Esophagus squamous epithelium (tissue), 5 donors: ENCODE data around the gene ALAS2. TPM values are rescaled to one million over a fixed set of nuclear protein-coding genes. Genes with fewer than 3 reads are reported as not detected.

Source experiments
- DNase-seq: peaks from one replicate; lab custom pipeline; 2025; lab: John Stamatoyannopoulos, UW
- H3K27ac ChIP-seq, 4 donors: fragments of 200-600 bp; sonication (generic); one replicate each; pipeline ENCODE4 v1.5.1; 2016 to 2019; ENCODE audit warnings: mild to moderate bottlenecking in 1 of 4
- H3K27me3 ChIP-seq, 4 donors: fragments of 200-600 bp; sonication (generic); 1 replicate in 3 of 4; 2 replicates in 1 of 4; pipeline versions ENCODE4 v1.5.1 to v1.6.0; 2017 to 2021; ENCODE audit warnings: antibody characterized with exemption in 1 of 4
- H3K36me3 ChIP-seq, 3 donors: fragments of 200-600 bp; sonication (generic); one replicate each; pipeline ENCODE4 v1.5.1; 2016 to 2019
- H3K4me1 ChIP-seq, 3 donors: fragments of 200-600 bp; sonication (generic); one replicate each; pipeline ENCODE4 v1.5.1; 2017 to 2019
- H3K4me3 ChIP-seq, 4 donors: fragments of 200-600 bp; sonication (generic); 1 replicate in 3 of 4; 2 replicates in 1 of 4; pipeline ENCODE4 v1.5.1; 2016 to 2019; ENCODE audit warnings: mild to moderate bottlenecking in 2 of 4, moderate library complexity in 1 of 4
- H3K9me3 ChIP-seq, 3 donors: fragments of 200-600 bp; sonication (generic); one replicate each; pipeline ENCODE4 v1.5.1; 2016 to 2019
- POLR2A ChIP-seq, 4 donors: fragments of 450-650 bp; IDR thresholded peaks; one replicate each; pipeline ENCODE4 v1.6.1; 2017; ENCODE audit warnings: antibody characterized with exemption in 4 of 4, mild to moderate bottlenecking in 4 of 4, moderate library complexity in 3 of 4
- WGBS, 2 donors: methylation state at CpG; one replicate each; pipeline ENCODE4 v1.1.5; 2018; 5-methylcytosine and 5-hydroxymethylcytosine counted together
- intact Hi-C: fragments of 100-400 bp; cut with DNase I; formaldehyde crosslinking; loops from one replicate; pipeline ENCODE4 v1.15.0; 2022
- total RNA-seq, 4 donors: library from RNA; depleted of rRNA; stranded (reverse); fragments of >200 nt; gene quantifications; one replicate each; pipeline ENCODE4 v1.1.0, GENCODE V29; 2016
- TF ChIP-seq, protein P1 (sequence below), 6 experiments: fragments of 450-650 bp in 4 of 6; fragments of 200-600 bp in 2 of 6; sonication (generic) in 2 of 6; IDR thresholded peaks; one replicate each; pipeline ENCODE4 v1.5.1; 2016 to 2019; ENCODE audit warnings: antibody characterized with exemption in 6 of 6, mild to moderate bottlenecking in 4 of 6, moderate library complexity in 4 of 6
- donor health status: DM: yes; HTN: yes; CAD: no.

ALAS2 gene
- total RNA-seq, 4 donors from 2014 or later, result not detected

DNA sequence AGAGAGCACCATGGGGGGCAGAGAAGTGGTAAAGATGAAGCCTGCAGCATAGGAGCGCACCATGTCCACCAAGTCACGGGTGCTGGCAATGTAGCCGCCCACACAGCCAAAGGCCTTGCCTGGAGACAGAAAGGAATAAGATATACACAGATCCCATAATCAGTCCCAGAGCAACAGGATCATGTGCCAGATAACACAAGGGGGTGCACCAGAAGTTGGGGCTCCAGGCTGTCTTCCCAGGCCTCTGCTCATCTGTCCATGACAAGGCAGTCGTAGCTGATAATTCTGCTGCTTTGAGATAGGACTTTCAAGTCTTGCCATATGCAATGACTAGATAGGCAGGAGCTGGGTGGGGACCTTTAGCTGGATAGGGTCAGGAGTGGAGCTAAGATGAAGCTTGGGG lies 15.9 kb downstream of the ALAS2 start:
- no peak for DNase-seq
- no peak for TF ChIP-seq POLR2A (IDR thresholded peaks at IDR 0.05)
- TF ChIP-seq, protein P1, sequence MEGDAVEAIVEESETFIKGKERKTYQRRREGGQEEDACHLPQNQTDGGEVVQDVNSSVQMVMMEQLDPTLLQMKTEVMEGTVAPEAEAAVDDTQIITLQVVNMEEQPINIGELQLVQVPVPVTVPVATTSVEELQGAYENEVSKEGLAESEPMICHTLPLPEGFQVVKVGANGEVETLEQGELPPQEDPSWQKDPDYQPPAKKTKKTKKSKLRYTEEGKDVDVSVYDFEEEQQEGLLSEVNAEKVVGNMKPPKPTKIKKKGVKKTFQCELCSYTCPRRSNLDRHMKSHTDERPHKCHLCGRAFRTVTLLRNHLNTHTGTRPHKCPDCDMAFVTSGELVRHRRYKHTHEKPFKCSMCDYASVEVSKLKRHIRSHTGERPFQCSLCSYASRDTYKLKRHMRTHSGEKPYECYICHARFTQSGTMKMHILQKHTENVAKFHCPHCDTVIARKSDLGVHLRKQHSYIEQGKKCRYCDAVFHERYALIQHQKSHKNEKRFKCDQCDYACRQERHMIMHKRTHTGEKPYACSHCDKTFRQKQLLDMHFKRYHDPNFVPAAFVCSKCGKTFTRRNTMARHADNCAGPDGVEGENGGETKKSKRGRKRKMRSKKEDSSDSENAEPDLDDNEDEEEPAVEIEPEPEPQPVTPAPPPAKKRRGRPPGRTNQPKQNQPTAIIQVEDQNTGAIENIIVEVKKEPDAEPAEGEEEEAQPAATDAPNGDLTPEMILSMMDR (IDR thresholded peaks at IDR 0.05), result no peak
- Histone ChIP-seq H3K27ac (no peak overlapping the region), H3K4me3 (no peak overlapping the region), H3K4me1 (no peaks in the 10 kb centered on the region), H3K27me3 (no peaks in the 10 kb centered on the region), H3K9me3 (no peaks in the 10 kb centered on the region), H3K36me3 (no peaks in the 10 kb centered on the region)
- WGBS, 2 donors, result 100% methylated on average over 2 of the region's 4 CpGs; no CpG with 5 or more reads in 1 of the 2 donors
- intact Hi-C loops, result no loop called here

DNA sequence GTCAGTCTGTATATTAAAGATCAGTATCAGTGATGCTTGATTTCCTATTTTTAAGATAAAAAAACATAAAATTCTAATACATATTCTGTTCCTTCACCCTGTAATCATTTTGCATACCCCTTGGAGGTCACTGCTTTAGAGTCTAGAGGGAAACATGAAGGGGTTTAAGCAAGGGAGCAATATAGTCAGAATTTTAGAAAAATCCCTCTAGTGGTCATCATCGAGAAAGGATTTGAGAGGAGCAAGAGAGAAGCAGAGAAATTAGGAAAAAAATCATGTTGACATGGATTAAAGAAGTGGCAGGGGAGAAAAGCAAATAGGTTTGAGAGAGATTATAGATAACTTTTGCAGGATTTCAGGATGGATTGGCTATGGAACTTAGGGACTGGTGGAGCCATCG lies 19.5 kb downstream of the ALAS2 start:
- H3K27me3 ChIP-seq, result no peaks in the 10 kb centered on the region
- H3K9me3 ChIP-seq, result no peaks in the 10 kb centered on the region
- H3K27ac ChIP-seq, result no peak overlapping the region
- WGBS, 2 donors, result 33 to 54% methylated on average over 2 of the region's 2 CpGs
- TF ChIP-seq POLR2A (IDR thresholded peaks at IDR 0.05), result no peak
- TF ChIP-seq, protein P1 (IDR thresholded peaks at IDR 0.05), result peak in 1 of 6 experiments; percentile 11
- DNase-seq, result no peak
- peaks cover 6 to 30% (median 10%) of the 10 kb centered on the region in 3 donors for H3K4me1 ChIP-seq
- intact Hi-C loops, result no loop called here
- peaks cover 0 to 10% (median 0%) of the 10 kb centered on the region in 3 donors for H3K36me3 ChIP-seq
- no peak overlapping the region for H3K4me3 ChIP-seq

DNA sequence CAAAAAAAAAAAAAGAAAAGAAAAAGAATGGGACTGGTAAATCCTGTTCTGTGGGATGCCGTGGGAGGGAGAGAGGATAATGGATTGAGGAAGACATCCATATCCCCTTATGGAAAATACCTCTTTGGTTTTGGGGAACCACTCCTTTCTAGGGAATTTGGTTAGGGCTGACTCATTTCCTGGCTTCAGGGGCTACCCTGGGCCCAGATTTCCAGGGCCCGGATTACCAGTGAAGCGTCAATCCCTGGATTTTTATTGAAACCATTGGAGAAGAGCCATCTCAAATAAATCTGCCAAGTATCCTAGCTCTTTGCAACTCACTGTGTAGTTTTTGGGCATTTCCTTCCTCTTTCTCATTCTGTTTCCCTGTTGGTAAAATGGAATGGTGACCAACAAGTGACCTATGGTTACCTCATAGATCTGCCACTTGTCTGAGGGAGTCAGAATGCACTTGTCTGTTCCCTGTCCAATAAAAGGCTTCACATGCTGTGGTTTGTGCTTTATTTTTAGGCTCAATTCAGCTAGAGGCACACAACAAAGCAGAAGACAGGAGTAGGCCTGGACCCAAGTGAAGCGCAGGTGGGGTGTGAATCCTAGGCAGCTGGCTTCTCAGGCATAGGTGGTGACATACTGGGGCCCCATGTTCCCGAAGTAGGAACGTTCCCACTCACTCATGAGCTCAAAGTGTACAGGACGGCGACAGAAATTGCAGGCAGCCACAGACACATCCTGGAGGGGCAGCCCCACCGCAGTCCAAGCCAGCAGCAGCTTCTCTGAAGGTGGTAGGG lies 22.0 kb downstream of the ALAS2 start:
- Histone ChIP-seq H3K4me3 (no peak overlapping the region), H3K27ac (peak overlapping the region; percentile 7 to 73 (median 60)), H3K9me3 (no peaks in the 10 kb centered on the region), H3K4me1 (peaks cover 6 to 50% (median 10%) of the 10 kb centered on the region in 3 donors), H3K27me3 (no peaks in the 10 kb centered on the region), H3K36me3 (peaks cover 0 to 35% (median 0%) of the 10 kb centered on the region in 3 donors)
- TF ChIP-seq, protein P1 (IDR thresholded peaks at IDR 0.05), result no peak
- no peak for TF ChIP-seq POLR2A (IDR thresholded peaks at IDR 0.05)
- intact Hi-C loops, result no loop called here
- no peak for DNase-seq
- WGBS, 2 donors, result 8 to 42% methylated on average over 3 to 8 of the region's 9 CpGs

DNA sequence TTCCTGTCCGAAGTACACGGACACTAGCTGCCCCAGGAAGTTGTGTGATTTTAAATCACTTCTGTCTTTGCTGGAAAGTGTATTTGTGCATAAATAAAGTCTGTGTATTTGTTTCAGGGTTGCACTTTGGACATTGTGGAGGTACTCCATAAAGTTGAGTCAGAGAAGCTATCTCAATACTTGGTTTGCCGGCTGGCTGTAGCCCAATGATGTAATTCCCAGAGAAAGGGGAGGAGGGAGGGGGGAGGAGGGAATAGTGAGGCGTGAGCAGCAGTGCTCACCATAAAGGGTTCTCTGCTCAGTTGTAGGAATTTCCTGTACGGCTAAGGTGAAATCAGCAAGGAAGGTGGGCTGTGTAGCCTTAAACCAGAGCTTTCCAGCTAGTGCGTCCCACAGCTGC lies 23.1 kb downstream of the ALAS2 start:
- DNase-seq, result no peak
- H3K27me3 ChIP-seq, result no peaks in the 10 kb centered on the region
- intact Hi-C loops, result no loop called here
- no peaks in the 10 kb centered on the region for H3K9me3 ChIP-seq
- WGBS, 2 donors, result 47 to 58% methylated on average over 3 to 6 of the region's 6 CpGs
- H3K36me3 ChIP-seq, result peaks cover 0 to 46% (median 0%) of the 10 kb centered on the region in 3 donors
- peak overlapping the region; percentile 53 to 73 (median 58) for H3K27ac ChIP-seq
- no peak overlapping the region for H3K4me3 ChIP-seq
- H3K4me1 ChIP-seq, result peaks cover 6 to 60% (median 10%) of the 10 kb centered on the region in 3 donors
- TF ChIP-seq, protein P1 (IDR thresholded peaks at IDR 0.05), result no peak
- TF ChIP-seq POLR2A (IDR thresholded peaks at IDR 0.05), result no peak
